Activated naive CD4-positive, alpha-beta T cell treated with anti-CD3 and anti-CD28 coated beads, Interleukin-2, amount 50 U/mL, for 24 hours (primary cell): ENCODE results near the gene CCDC171.
"Not testable (repeated sequence)": the region's sequence is repeated elsewhere in the genome, so short reads cannot be mapped to it uniquely, and the experiment has no call there.

Experiments
- H3K27ac Mint-ChIP-seq: one replicate; pipeline ENCODE4 v1.8.0; 2021; ENCODE audit warnings: mild to moderate bottlenecking, mixed read lengths
- H3K27me3 Mint-ChIP-seq: one replicate; pipeline ENCODE4 v1.8.0; 2021; ENCODE audit warnings: mixed read lengths
- H3K36me3 Mint-ChIP-seq: one replicate; pipeline ENCODE4 v1.8.0; 2021; ENCODE audit warnings: mixed read lengths
- H3K4me1 Mint-ChIP-seq: one replicate; pipeline ENCODE4 v1.8.0; 2021; ENCODE audit warnings: mixed read lengths
- H3K4me3 Mint-ChIP-seq: one replicate; pipeline ENCODE4 v1.8.0; 2021; ENCODE audit warnings: mild to moderate bottlenecking, mixed read lengths
- H3K9me3 Mint-ChIP-seq: one replicate; pipeline ENCODE4 v1.8.0; 2021; ENCODE audit warnings: mixed read lengths

The CCDC171 gene

DNA sequence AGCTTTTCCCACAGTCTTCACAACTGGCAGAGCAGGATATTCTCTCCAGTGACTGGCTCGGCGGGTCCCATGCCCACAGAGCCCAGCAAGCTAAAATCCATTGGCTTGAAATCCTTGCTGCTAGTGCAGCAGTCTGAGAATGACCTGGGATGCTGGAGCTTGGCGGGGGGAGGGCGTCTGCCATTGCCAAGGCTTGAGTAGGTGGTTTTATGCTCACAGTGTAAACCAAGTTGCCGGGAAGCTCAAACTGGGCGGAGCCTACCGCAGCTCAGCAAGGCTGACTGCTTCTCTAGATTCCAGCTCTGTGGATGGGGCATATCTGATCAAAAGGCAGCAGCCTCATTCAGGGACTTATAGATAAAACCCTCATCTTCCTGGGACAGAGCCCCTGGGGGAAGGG, 194.1 kb downstream of the CCDC171 start:
- Mint-ChIP-seq H3K36me3 (peaks cover 7% of the 10 kb centered on the region), H3K27ac (no peak overlapping the region), H3K4me1 (no peaks in the 10 kb centered on the region), H3K4me3 (no peak overlapping the region), H3K9me3 (peaks cover 8% of the 10 kb centered on the region), H3K27me3 (peaks cover 2% of the 10 kb centered on the region)

DNA sequence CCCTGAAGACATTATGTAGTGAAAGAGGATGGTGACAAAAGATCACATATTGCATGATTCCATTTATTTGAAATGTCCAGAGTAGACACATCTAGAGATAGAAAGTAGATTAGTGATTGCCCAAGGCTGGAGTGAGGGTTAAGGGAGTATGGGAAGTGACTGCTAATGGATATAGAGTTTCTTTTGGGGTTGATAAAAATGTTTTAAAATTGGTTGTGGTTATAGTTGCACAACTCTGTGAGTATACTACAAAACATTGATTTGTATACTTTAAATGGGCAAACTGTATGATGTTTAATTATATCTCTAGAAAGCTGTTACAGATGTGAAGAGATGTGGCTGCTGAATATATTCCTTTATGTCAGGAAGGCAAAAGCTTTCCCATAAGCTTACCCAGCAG, 202.8 kb downstream of the CCDC171 start:
- H3K4me1 Mint-ChIP-seq: no peaks in the 10 kb centered on the region
- no peaks in the 10 kb centered on the region for H3K27me3 Mint-ChIP-seq
- H3K27ac Mint-ChIP-seq: no peak overlapping the region
- H3K4me3 Mint-ChIP-seq: no peak overlapping the region
- H3K36me3 Mint-ChIP-seq: no peaks in the 10 kb centered on the region
- no peaks in the 10 kb centered on the region for H3K9me3 Mint-ChIP-seq

DNA sequence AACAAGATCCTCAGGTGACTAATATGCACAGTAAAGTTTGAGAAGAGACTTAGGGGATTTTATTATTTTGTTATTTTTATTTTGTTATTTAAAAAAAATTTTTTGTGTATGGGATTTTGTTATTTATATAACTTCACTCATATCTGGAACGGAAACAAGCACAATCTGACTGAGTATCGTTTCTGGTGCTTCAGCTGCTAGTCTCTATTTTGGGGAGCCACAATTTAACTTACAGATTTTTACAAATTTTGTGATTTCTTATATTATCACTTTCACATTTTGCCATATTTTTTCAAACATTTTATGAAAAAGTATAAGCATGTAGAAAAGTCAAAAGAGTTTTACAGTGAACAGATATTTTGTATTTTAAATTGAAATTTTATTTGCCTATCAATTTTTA, 208.7 kb downstream of the CCDC171 start:
- no peaks in the 10 kb centered on the region for H3K27me3 Mint-ChIP-seq
- no peak overlapping the region for H3K27ac Mint-ChIP-seq
- H3K36me3 Mint-ChIP-seq: no peaks in the 10 kb centered on the region
- H3K4me3 Mint-ChIP-seq: no peak overlapping the region
- no peaks in the 10 kb centered on the region for H3K9me3 Mint-ChIP-seq
- H3K4me1 Mint-ChIP-seq: no peaks in the 10 kb centered on the region

DNA sequence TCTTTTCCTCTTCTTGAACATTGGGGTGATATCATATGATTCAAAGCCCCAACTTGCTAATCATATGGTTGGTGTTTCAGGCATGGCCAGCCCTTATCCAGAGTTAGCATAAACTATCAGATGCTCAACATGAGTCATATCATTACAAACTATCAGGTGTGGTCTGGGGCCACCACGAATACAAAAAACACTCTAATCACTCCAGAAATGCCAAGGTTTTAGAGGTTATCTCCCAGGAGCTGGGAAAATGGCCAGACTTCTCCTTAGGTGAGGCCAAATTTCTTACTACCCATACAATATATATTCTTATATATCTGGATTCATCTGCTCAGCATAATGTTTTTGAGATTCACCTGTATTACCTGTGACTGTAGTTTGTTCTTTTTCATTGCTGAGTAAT, 210.5 kb downstream of the CCDC171 start:
- Mint-ChIP-seq H3K36me3 (no peaks in the 10 kb centered on the region), H3K27me3 (no peaks in the 10 kb centered on the region), H3K9me3 (no peaks in the 10 kb centered on the region), H3K4me1 (no peaks in the 10 kb centered on the region), H3K4me3 (no peak overlapping the region), H3K27ac (no peak overlapping the region)

DNA sequence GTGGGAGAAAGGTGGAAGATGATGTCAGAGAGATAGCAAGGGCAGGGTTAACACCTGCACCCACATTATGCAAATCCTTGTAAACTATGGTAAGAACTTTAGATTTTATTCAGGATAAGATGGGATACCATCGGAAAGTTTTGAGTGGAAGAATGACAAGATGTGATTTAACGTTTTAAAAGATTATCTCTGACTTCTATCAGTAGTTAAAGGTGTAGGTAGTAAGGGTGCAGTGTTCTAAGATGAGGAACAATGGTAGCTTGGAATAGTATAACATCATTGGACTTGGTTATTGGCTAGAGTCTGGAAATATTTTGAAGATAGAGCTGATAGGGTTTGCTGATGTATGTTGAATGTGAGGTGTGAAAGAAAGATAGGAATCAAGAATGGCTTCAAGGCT, 211.3 kb downstream of the CCDC171 start:
- Mint-ChIP-seq H3K4me3 (no peak overlapping the region), H3K27me3 (no peaks in the 10 kb centered on the region), H3K36me3 (no peaks in the 10 kb centered on the region), H3K27ac (no peak overlapping the region), H3K4me1 (no peaks in the 10 kb centered on the region), H3K9me3 (no peaks in the 10 kb centered on the region)

DNA sequence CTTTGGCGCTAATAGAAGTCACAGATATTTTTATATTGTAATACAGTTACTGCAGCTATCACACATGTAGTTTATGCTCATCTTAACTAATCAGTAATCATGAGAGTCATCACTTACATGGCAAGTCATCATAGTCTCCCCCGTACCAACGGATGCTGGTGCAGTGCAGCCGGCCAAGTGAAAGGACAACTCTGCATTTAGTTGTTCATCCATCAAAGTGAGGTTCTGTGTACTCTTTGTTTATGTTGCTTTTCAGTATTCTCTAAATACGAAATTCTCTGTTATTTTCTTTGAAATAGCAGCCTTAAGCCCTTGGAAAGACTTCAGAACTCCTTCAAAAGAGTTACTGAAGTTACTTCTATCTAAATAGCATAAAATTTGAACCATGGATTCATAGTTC, 216.7 kb downstream of the CCDC171 start:
- H3K27me3 Mint-ChIP-seq: no peaks in the 10 kb centered on the region
- no peaks in the 10 kb centered on the region for H3K9me3 Mint-ChIP-seq
- H3K36me3 Mint-ChIP-seq: no peaks in the 10 kb centered on the region
- H3K27ac Mint-ChIP-seq: no peak overlapping the region
- H3K4me3 Mint-ChIP-seq: no peak overlapping the region
- H3K4me1 Mint-ChIP-seq: no peaks in the 10 kb centered on the region

DNA sequence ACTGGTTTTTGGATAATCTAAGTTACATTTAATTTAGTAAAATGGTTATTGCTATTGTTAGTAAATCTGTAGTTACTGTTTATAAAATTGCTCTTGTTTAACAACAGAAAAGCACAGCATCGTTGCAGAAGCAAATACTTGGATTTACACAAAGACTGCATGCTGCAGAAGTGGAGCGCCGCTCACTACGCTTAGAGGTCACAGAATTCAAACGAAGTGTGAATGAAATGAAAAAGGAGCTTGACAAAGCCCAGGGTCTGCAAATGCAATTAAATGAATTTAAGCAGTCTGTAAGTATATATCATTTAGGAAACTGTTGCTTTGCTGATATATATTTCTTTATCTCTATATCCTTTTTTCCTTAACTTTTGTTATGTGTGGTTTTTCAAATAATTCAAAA, 226.0 kb downstream of the CCDC171 start:
- Mint-ChIP-seq H3K4me1 (no peaks in the 10 kb centered on the region), H3K27ac (no peak overlapping the region), H3K27me3 (no peaks in the 10 kb centered on the region), H3K36me3 (no peaks in the 10 kb centered on the region), H3K9me3 (no peaks in the 10 kb centered on the region), H3K4me3 (no peak overlapping the region)

DNA sequence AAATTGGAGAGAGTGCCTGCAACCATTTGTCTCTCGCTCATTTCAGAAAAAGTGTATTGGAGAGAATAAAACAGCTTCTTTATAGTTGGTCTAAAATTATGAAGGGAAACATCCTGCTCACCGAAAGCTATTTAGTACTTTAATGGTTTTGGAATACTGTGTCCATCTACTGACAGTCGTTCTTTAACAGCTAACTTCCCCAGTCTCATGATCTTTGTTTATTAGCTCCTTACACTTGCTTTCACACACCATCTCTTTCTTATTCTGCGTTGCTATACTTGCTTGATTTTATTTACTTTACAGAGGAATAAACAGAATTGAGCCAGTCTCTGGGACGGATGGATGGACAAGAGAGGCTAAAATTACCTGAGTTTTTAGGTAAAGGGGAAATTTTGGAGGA, 229.3 kb downstream of the CCDC171 start:
- no peaks in the 10 kb centered on the region for H3K9me3 Mint-ChIP-seq
- no peak overlapping the region for H3K4me3 Mint-ChIP-seq
- no peaks in the 10 kb centered on the region for H3K4me1 Mint-ChIP-seq
- H3K36me3 Mint-ChIP-seq: no peaks in the 10 kb centered on the region
- H3K27me3 Mint-ChIP-seq: no peaks in the 10 kb centered on the region
- no peak overlapping the region for H3K27ac Mint-ChIP-seq

DNA sequence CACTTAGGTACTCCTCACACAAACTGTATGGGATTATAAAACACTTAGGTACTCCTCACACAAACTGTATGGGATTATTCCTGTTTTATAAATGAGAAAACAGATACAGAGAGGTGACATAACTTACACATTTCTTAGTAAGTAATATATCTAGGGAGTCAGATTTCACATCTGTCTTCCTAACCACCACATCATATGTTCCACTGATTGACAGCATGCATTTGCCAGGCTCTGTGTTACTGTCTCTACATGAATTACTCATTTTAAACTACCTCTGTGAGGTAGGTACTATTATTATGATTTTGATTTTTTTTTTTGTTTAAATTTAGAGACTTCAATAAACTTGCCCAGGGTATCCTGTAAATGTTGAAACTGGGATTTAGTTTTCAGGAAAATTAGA, 232.7 kb downstream of the CCDC171 start:
- Mint-ChIP-seq H3K27me3 (no peaks in the 10 kb centered on the region), H3K4me3 (no peak overlapping the region), H3K36me3 (no peaks in the 10 kb centered on the region), H3K9me3 (no peaks in the 10 kb centered on the region), H3K27ac (no peak overlapping the region), H3K4me1 (no peaks in the 10 kb centered on the region)

DNA sequence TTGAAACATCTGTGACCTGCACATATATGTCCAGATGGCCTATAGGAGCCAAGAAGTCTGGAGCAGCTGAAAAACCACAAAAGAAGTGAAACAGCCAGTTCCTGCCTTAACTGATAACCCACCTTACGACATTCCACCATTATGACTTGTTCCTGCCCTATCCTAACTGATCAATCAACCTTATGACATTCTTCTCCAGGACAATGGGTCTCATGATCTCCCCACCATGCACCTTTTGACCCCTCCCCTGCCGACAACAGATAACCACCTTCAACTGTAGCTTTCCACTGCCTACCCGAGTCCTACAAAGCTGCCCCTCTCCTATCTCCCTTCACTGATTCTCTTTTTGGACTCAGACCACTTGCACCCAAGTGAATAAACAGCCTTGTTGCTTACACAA, 233.8 kb downstream of the CCDC171 start:
- Mint-ChIP-seq H3K36me3 (peaks cover 2% of the 10 kb centered on the region), H3K27ac (no peak overlapping the region), H3K27me3 (no peaks in the 10 kb centered on the region)

DNA sequence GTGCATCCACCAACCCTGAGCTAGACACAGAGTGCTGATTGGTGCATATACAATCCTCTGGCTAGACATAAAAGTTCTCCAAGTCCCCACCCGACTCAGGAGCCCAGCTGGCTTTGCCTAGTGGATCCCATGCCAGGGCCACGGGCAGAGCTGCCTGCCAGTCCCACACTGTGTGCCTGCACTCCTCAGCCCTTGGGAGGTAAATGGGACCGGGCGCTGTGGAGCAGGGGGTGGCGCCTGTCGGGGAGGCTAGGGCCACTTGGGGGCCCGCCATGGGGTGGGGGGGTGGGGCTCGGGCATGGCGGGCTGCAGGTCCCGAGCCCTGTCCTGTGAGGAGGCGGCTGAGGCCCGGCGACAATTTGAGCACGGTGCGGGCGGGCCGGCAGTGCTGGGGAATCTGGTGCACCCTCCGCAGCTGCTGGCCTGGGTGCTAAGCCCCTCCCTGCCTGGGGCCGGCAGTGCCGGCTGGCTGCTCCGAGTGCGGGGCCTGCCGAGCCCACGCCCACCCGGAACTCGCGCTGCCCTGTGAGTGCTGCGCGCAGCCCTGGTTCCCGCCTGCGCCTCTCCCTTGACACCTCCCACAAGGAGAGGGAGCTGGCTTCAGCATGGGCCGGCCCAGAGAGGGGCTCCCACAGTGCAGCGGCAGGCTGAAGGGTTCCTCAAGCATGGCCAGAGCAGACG, 257.5 kb downstream of the CCDC171 start:
- not testable (repeated sequence) for H3K27me3 Mint-ChIP-seq, H3K27ac Mint-ChIP-seq, H3K4me1 Mint-ChIP-seq, H3K4me3 Mint-ChIP-seq, H3K36me3 Mint-ChIP-seq
- H3K9me3 Mint-ChIP-seq: peaks cover 11% of the 10 kb centered on the region

More for the DNA sequence above, 233.8 kb downstream of the CCDC171 start:
- H3K9me3 Mint-ChIP-seq: peaks cover 1% of the 10 kb centered on the region
- H3K4me1 Mint-ChIP-seq: no peaks in the 10 kb centered on the region
- no peak overlapping the region for H3K4me3 Mint-ChIP-seq

DNA sequence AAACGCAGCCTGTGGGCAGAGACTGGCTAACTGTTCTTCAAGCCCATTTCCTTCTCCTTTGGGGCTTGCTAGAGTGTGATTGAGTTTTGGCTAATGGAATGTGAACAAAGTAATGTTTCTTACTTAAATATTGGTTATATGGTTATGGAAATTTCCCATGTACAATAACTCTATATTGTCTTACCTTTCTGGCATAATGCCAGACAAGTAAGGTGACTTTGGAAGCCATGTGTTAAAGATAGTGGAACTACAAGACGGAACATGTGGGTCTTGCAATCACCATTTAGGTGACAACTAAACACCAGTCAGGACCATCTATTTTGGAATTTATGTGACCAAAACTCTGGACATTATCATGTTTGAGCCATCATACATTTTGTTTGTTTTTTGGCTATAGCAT, 260.2 kb downstream of the CCDC171 start:
- Mint-ChIP-seq H3K4me1 (no peaks in the 10 kb centered on the region), H3K36me3 (peaks cover 4% of the 10 kb centered on the region), H3K4me3 (no peak overlapping the region), H3K9me3 (no peaks in the 10 kb centered on the region), H3K27ac (no peak overlapping the region), H3K27me3 (no peaks in the 10 kb centered on the region)

DNA sequence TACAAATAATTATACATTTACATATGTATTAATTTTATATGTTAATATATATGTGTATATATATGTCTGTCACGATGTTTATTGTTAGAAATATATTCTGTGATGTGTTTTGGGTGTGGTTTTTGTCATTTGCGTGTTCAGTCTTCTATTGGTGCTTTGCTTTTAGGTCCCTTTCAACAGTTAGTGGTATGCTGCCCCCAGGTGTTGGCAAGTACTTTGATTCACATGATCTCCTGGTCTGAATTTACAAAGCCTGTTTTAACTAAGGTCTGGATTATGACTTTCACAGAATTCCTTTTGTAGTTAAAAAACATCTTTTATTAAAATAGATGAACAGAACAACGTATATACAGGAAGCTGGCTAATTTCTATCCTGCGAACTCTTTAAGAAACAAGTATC, 271.5 kb downstream of the CCDC171 start:
- no peak overlapping the region for H3K4me3 Mint-ChIP-seq
- no peak overlapping the region for H3K27ac Mint-ChIP-seq
- no peaks in the 10 kb centered on the region for H3K4me1 Mint-ChIP-seq
- H3K9me3 Mint-ChIP-seq: no peaks in the 10 kb centered on the region
- no peaks in the 10 kb centered on the region for H3K27me3 Mint-ChIP-seq
- H3K36me3 Mint-ChIP-seq: no peaks in the 10 kb centered on the region

DNA sequence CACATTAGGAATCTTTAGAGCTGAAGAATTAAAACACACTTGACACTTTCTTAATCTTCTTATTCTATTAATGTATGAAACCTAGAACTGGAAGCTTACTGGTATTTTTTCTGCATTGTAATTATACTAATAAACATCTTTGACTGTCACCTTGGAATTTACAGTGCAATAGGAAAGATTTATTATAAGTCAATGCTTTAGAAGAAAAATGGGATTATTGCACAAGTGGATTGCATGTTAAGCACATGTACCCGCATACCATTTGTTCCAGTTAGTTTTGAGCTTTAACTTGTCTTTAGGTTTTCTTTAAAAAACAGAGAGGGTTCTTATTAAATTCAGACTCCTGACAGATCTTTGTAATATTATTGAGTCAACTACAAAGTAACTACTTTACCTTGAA, 278.5 kb downstream of the CCDC171 start:
- Mint-ChIP-seq H3K4me1 (no peaks in the 10 kb centered on the region), H3K4me3 (no peak overlapping the region), H3K36me3 (peaks cover 1% of the 10 kb centered on the region), H3K27ac (no peak overlapping the region), H3K27me3 (no peaks in the 10 kb centered on the region), H3K9me3 (no peaks in the 10 kb centered on the region)

DNA sequence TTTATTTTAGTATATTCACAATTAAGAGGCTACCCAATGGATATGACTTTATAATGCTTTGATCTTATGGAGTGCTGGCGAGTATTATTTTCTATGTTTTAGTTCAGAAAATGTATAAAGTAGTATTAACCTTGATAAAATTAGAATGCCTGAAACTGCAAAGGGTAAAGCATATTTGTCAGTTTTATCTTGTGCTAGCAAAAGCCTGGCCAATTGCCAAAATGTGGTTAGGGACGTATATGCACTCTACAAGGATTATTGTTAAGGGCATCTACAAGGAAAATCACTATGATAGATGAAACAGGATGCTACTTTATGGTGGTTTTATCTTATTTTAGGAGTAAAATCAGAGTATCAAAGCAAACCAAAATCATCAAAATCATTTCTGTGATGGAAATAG, 281.7 kb downstream of the CCDC171 start:
- Mint-ChIP-seq H3K27me3 (peaks cover 2% of the 10 kb centered on the region), H3K9me3 (no peaks in the 10 kb centered on the region), H3K4me1 (no peaks in the 10 kb centered on the region), H3K27ac (no peak overlapping the region), H3K4me3 (no peak overlapping the region), H3K36me3 (peaks cover 1% of the 10 kb centered on the region)

DNA sequence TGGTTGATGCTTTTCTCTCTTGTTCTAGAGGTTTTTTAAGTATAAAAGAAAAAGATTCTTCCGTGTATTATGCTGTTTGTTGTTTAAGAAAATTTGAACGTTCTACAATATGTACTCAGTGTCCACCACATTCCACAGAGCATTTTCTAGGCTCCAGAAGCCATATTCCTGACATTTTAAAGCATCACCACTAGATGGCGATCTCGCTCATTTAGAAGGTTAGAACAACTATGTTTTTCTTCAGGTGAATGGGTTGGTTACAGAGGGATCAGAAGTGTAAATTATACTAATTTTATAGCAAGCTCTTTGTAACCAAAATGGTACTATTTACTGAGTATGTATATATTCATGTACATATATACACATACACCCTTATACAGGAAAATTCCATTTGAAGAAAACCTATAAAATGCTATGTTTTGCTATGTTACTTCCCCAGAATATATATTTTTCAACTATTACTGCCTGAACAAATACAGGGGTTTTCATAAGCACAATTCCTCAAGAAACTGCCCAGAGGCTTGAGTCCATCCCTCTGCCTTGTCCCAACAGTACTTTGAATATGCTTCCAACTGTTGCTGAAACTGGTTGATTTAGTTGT, 284.3 kb downstream of the CCDC171 start:
- H3K4me3 Mint-ChIP-seq: no peak overlapping the region
- peaks cover 2% of the 10 kb centered on the region for H3K27me3 Mint-ChIP-seq
- H3K4me1 Mint-ChIP-seq: no peaks in the 10 kb centered on the region
- H3K36me3 Mint-ChIP-seq: no peaks in the 10 kb centered on the region
- no peak overlapping the region for H3K27ac Mint-ChIP-seq
- H3K9me3 Mint-ChIP-seq: no peaks in the 10 kb centered on the region

DNA sequence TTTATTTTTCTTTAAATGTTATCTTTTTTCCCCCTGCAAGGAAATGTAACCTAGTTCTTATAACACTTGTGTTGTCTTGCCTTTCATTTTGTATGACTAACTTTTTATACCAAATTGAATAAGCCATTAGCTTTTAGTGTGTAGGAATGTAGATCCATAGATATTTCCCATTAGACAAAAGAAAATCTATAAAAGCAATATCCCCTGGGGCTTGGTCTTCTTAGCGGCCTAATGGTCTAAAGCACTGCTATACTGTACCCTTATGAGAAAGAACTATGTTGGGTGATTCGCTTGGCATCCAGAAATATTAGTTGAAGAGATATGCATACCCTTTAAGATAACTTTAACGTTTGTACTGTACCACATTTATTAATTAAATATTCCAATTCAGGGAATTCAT, 289.2 kb downstream of the CCDC171 start:
- Mint-ChIP-seq H3K27ac (no peak overlapping the region), H3K4me1 (no peaks in the 10 kb centered on the region), H3K9me3 (no peaks in the 10 kb centered on the region), H3K27me3 (peaks cover under 1% of the 10 kb centered on the region), H3K4me3 (no peak overlapping the region), H3K36me3 (no peaks in the 10 kb centered on the region)
